Measurements from ENCODE around the gene CRYGC. TPM values are rescaled to one million over a fixed set of nuclear protein-coding genes. Genes with fewer than 3 reads are reported as not detected.
A peak's percentile ranks its signal among the peaks of the same experiment; 100 is the strongest.

CRYGC gene
- total and polyA plus RNA-seq, 2 of the 8 experiments (the other 6 are each of a cell fraction or from before 2014, with no cell fraction given) = not detected

DNA sequence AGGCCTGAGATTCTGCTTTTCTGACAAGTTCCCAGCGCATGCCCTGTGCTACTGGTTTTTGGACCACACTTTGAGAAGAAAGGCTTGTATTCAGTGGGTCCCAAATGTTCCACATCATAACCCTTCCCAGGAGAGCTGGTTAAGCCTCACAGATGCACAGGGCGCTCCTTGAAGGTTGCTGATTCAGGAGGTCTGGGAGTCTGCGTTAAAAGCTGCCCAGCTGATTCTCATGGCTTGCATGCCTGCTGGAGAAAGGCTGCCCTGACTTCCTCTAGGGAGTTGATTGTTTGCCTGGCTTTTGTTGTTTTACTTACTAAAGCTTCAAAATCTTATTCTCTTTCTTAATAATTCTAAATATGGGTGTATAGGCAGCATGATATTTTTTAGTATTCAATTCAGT is 26.0 kb downstream of the CRYGC start:
- no peak overlapping the region for H2BK20ac ChIP-seq (ENCODE audit: low read length)
- POLR2A ChIA-PET (ENCODE audit: partially characterized antibody) = interaction anchor here (0.8 to 0.9 kb wide), 2 partner anchors 10 to 152 kb away, joined by 3 read pairs; partner anchors contain the start of gene IDH1

More for the DNA sequence above, 26.0 kb downstream of the CRYGC start:
- Histone ChIP-seq H2BK15ac (ENCODE audit: low read length) (no peak overlapping the region), H3K23ac (ENCODE audit: insufficient read length) (no peak overlapping the region), H3K18ac (ENCODE audit: extremely low read depth, low read length) (no peak overlapping the region; the same call in 1 of the 2 replicates), H4K5ac (ENCODE audit: insufficient read length, low read depth, low read length) (no peak overlapping the region), H4K8ac (ENCODE audit: extremely low read depth, insufficient read depth, low read length) (no peak overlapping the region), H4K20me1 (replicated peaks in 1 of 2; ENCODE audit: control insufficient read depth in 1 of 2, insufficient read depth in 2 of 2, low read length in 2 of 2) (no peaks in the 10 kb centered on the region), H3K56ac (replicated peaks; ENCODE audit: insufficient read length, low read depth, low read length) (no peak overlapping the region), H2AK5ac (ENCODE audit: low read depth, low read length) (no peak overlapping the region), H2BK120ac (replicated peaks; ENCODE audit: low read depth, low read length) (no peak overlapping the region), H2BK5ac (ENCODE audit: low read depth, low read length) (no peak overlapping the region), H3K4me1 (replicated peaks in 1 of 4; ENCODE audit: control insufficient read depth in 3 of 4, insufficient read depth in 4 of 4, low read length in 3 of 4) (peaks cover 2 to 6% (median 4%) of the 10 kb centered on the region in 4 experiments; a peak in 5 of 7 replicates), H3K9ac (replicated peaks in 1 of 4; ENCODE audit: extremely low read depth in 1 of 4, low read depth in 3 of 4, low read length in 3 of 4) (no peak overlapping the region), H3K23me2 (ENCODE audit: low read depth, low read length) (no peaks in the 10 kb centered on the region), H3K36me3 (ENCODE audit: control insufficient read depth in 2 of 4, insufficient read depth in 4 of 4, low read length in 3 of 4) (no peaks in the 10 kb centered on the region), H2BK12ac (ENCODE audit: low read depth, low read length) (no peak overlapping the region), H3K4ac (replicated peaks; ENCODE audit: insufficient read length, low read depth, low read length) (no peak overlapping the region), H3K79me2 (ENCODE audit: control insufficient read depth in 1 of 2, insufficient read depth in 2 of 2, low read length in 2 of 2) (no peaks in the 10 kb centered on the region), H3K27ac (ENCODE audit: low read depth, low read length) (no peak overlapping the region), H4K91ac (replicated peaks; ENCODE audit: insufficient read length, low read length) (no peak overlapping the region), H3K14ac (ENCODE audit: insufficient read length) (no peak overlapping the region), H3K9me3 (ENCODE audit: insufficient read depth in 2 of 2, low read depth in 1 of 2, low read length in 1 of 2) (no peaks in the 10 kb centered on the region), H2AFZ (ENCODE audit: low read length) (0 out of 2 replicates have a peak overlapping the region, but pooled peaks have one; percentile 72), H3K79me1 (ENCODE audit: low read depth, low read length) (no peaks in the 10 kb centered on the region), H3K27me3 (replicated peaks in 1 of 4; ENCODE audit: control insufficient read depth in 3 of 4, extremely low read depth in 1 of 4, insufficient read depth in 3 of 4, low read length in 3 of 4) (no peaks in the 10 kb centered on the region; a peak in 1 of 7 replicates), H3K4me2 (ENCODE audit: insufficient read depth in 1 of 2, low read depth in 2 of 2, low read length in 2 of 2) (no peak overlapping the region), H3K4me3 (ENCODE audit: extremely low read depth in 1 of 4, insufficient read depth in 2 of 4, low read depth in 3 of 4, low read length in 4 of 4) (no peak overlapping the region)
- DNase-seq (ENCODE audit: low read depth in 1 of 2, low spot score in 2 of 2) (no peak), FAIRE-seq (no peak)
- CTCF ChIA-PET (ENCODE audit: partially characterized antibody) = interaction anchor here (0.6 to 4.6 kb wide), 12 partner anchors 15 to 163 kb away, joined by 3 to 38 read pairs (median 8); partner anchors contain the start of genes CRYGB, IDH1 and PIKFYVE
- TF ChIP-seq, protein P1, sequence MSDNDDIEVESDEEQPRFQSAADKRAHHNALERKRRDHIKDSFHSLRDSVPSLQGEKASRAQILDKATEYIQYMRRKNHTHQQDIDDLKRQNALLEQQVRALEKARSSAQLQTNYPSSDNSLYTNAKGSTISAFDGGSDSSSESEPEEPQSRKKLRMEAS (IDR thresholded peaks at IDR 0.05) = no peak
- TF ChIP-seq CBX8 (IDR thresholded peaks at IDR 0.05; ENCODE audit: borderline replicate concordance, low read depth, low read length) (no peak), YY1 (IDR thresholded peaks at IDR 0.05; ENCODE audit: low read depth, low read length) (no peak)
- 75% methylated on average over 3 of the region's 3 CpGs; no CpG with 5 or more reads in 1 of the 2 experiments for WGBS, 2 experiments (ENCODE audit: extremely low coverage in 1 of 2, insufficient coverage in 1 of 2, insufficient read length in 1 of 2, insufficient replicate concordance in 2 of 2, low coverage in 1 of 2, low lambda C conversion rate in 2 of 2, missing lambda C conversion rate in 1 of 2)

All from H1 (cell line).